ENCODE data around the gene FREY1.

DNA sequence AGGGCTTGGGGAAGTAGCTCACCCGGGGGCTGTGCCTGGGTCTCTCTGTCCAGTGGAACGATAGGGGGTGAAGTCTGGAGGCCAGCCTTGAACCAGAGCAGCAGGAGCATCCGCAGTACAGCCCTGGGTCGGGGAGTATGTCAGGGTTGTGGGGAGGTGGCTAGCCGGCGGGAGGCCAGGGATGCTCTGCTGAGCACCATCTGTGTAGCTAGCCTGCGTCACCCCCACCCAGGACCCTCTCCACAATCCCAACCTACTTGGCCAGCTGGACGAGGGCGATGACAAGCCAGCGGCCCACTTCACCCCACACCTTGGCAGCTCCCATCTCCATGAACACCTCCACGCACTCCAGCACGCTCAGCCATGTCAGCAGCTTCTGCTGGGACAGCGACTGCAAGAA is 8.4 kb upstream of the FREY1 start:
- TF ChIP-seq, protein P1, sequence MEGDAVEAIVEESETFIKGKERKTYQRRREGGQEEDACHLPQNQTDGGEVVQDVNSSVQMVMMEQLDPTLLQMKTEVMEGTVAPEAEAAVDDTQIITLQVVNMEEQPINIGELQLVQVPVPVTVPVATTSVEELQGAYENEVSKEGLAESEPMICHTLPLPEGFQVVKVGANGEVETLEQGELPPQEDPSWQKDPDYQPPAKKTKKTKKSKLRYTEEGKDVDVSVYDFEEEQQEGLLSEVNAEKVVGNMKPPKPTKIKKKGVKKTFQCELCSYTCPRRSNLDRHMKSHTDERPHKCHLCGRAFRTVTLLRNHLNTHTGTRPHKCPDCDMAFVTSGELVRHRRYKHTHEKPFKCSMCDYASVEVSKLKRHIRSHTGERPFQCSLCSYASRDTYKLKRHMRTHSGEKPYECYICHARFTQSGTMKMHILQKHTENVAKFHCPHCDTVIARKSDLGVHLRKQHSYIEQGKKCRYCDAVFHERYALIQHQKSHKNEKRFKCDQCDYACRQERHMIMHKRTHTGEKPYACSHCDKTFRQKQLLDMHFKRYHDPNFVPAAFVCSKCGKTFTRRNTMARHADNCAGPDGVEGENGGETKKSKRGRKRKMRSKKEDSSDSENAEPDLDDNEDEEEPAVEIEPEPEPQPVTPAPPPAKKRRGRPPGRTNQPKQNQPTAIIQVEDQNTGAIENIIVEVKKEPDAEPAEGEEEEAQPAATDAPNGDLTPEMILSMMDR (IDR thresholded peaks at IDR 0.05; ENCODE audit: control extremely low read depth in 1 of 3, insufficient read depth in 1 of 3, low read depth in 1 of 3, low read length in 3 of 3): no peak
- TF ChIP-seq EP300 (IDR thresholded peaks at IDR 0.05; ENCODE audit: borderline replicate concordance in 1 of 2, low read depth in 2 of 2, low read length in 2 of 2): no peak
- no peak for TF ChIP-seq MAFK (IDR thresholded peaks at IDR 0.05; ENCODE audit: low read depth, low read length)
- no peak for TF ChIP-seq BRCA1 (IDR thresholded peaks at IDR 0.05; ENCODE audit: low read depth, low read length)
- TF ChIP-seq SRF (IDR thresholded peaks at IDR 0.05; ENCODE audit: low read depth, low read length): no peak
- TF ChIP-seq HDAC2 (IDR thresholded peaks at IDR 0.05; ENCODE audit: borderline replicate concordance in 1 of 2, low read depth in 2 of 2, low read length in 2 of 2): no peak
- TF ChIP-seq POLR2A (IDR thresholded peaks at IDR 0.05; ENCODE audit: control extremely low read depth in 1 of 2, low read depth in 2 of 2, low read length in 2 of 2): no peak
